ENCODE data around the gene TPMT.
"Not testable (repeated sequence)": the region's sequence is repeated elsewhere in the genome, so short reads cannot be mapped to it uniquely, and the experiment has no call there.

Gene TPMT

DNA sequence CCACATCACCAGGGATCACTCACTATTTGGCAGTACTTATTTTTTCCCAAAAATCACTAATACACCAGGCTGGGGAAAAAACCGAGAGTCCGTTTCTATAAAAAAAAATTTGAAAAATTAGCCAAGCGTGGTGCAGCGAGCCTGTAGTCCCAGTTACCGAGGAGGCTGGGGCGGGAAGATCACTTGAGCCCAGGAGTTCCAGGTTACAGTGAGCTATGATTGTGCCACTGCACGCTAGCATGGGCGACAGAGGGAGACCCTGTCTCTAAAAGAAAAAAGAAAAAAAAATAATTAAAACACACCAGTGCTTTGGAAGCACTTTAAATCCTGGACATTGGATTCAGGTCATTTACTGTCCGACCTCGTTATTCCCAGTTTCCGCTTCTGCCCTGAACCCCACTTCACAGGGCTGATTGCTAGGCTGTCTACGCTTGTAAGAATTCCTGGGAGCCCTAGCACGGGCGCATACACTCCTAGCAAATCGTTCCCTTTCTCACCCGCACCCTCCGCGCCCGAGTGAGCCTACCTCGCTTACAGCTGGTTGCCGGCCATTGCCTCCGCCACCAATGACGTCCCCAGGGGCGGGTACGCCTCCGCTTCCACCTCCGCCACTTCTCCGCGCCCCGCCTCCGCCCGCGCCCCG is at the start of gene TPMT:
Gene TPMT (minus strand): TSS at position 571 of the 643 bp plus-strand sequence. CDS start 5,950 bp downstream, outside the sequence.
- DNase-seq (ENCODE audit: low read depth, low spot score), result no peak

DNA sequence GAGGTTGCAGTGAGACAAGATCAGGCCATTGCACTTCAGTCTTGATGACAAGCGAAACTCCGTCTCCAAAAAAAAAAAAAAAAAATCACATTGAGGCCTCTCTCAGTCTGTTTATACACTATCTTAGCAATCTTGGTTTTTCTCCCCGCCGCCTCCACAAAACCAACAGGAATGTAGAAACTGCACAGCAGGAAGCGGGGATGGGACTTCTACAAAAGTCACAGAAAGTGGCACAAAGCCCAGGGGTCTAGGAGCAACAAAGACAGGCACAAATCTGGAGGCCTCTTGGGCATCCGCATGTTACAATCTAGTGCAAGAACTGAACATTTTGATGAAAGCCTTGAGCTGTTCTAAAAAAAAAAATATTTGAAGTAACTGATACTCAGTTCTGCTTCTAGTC is 48.9 kb upstream of the TPMT start:
- no peak for DNase-seq (ENCODE audit: low read depth, low spot score)

DNA sequence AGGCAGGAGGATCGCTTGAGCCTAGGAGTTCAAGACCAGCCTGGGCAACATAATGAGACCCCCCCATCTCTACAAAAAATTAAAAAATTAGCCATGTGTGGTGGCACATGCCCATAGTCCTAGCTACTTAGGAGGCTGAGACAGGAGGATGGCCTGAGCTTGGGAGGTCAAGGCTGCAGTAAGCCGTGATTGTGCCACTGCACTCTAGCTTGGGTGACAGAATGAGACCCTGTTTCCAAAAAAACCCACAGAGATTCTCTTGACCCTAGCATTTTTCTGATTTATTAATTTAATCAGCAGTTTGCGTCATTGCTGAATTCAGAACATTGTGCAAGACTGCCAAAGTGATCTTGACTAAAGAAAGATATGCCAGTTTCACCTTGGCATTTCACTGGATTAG is 37.1 kb upstream of the TPMT start:
- no peak for DNase-seq (ENCODE audit: low read depth, low spot score)

DNA sequence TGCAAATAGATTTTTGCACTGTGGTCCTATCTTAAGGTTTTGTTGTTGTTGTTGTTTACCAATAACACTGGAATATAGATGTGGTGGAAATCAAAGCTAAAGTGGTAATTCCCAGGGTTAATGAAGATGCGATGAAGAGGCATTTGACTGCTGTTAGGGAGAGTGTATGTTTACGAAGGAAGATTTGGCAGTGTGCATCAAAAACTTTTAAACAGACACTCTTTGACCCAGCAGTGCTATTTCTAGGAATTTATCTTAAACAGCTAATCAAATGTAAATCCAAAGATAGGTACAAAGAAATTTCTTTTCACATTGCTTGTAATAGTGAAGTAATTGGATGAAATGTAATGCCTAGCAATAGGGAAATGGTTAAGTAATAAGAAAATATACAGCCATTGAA is 34.3 kb upstream of the TPMT start:
- DNase-seq (ENCODE audit: low read depth, low spot score), result no peak

DNA sequence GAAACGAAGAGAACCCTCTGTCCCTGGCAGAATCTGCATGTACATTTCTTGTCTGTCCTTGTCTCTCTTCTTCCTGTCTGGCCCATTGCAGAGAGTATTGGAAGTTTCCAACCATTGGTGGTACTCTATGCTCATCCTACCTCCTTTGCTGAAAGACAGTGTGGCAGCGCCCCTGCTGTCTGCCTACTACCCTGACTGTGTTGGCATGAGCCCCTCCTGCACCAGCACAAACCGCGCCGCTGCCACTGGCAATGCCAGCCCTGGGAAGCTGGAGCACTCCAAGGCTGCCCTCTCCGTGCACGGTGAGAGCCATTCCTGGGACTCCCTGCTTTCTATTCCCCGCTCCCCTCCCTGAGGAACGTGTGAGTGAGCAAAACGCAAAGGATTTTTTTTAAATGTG is 32.8 kb upstream of the TPMT start:
- DNase-seq (ENCODE audit: low read depth, low spot score), result no peak

DNA sequence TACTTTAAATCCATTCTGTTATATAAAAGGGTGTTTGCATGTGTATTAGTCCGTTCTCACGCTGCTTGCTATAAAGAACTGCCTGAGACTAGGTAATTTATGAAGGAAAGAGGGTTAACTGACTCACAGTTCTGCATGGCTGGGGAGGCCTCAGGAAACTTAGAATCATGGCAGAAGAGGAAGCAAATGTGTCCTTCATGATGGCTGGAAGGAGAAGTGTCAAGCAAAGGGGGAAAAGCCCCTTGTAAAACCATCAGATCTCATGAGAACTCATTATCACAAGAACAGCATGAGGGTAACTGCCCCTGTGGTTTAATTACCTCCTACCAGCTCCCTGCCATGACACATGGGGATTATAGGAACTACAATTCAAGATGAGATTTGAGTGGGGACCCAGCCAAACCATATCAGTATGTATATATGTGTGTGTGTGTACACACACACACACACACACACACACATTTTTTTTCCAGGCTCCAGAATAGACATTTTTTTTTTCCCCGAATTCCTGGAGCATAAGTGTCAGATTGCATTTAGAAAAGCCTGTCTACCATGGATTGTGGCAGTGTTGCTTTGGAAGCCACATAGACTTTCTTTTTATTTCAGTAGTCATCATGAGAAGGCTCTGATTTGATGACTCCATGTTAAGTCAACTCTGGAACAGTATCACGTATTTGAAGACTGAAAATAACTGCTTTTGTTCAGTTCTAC is 31.8 kb upstream of the TPMT start:
- DNase-seq (ENCODE audit: low read depth, low spot score), result no peak

DNA sequence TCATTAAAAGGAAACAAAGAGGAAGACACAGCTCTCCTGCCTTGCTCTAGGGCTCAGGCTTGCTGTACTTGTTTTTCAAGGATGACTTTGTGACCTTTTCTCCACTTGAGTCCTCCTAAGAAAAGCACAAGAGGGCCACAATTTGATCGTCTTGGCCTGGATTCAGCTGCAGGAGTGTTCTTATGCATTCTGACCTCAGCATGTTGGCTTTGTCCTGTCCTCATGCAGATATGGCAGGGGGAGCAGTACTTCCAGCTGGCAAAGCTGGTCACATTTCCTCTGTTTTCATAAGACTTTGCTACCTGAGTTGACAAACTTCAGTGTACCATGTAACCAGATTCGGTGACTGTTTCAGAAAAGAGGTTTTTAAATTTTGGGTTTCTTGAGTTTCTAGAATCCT is 31.2 kb upstream of the TPMT start:
- DNase-seq (ENCODE audit: low read depth, low spot score), result peak; percentile 57

DNA sequence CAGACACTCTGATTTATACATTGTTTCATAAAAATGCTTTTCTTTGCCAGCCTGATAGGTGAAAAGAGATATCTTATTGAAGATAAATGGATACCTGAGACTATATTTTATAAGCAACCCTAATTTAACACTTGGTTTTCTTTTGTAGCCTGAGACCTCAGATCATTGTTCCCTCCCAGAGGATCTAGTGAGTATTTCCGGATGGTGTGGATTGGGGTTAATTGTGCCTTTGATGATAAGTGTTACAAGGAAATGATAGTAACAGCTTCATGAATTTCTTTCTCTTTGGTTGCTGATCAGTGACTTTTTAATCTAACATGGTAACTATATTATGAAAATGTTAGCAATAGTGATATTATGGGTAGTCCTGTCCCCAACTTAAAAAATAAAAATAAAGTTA is 30.7 kb upstream of the TPMT start:
- DNase-seq (ENCODE audit: low read depth, low spot score), result no peak

DNA sequence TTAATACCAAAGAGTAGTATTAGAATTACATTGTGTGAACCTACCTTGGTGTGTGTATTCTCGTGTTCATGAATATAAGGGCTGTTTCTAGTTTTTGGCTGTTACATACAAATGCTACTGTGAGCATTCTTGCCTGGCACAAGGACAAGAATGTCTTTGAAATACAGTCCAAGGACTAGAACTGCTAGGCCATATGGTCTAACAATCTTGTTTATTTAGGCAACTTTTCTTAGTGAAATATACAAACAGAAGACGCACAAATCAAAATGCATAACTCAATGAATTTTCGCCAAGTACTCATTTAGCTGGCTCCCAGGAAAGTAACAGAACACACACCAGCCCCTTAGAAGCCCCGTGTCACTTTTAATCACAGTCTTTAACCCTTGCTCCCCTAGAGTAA is 28.9 kb upstream of the TPMT start:
- no peak for DNase-seq (ENCODE audit: low read depth, low spot score)

DNA sequence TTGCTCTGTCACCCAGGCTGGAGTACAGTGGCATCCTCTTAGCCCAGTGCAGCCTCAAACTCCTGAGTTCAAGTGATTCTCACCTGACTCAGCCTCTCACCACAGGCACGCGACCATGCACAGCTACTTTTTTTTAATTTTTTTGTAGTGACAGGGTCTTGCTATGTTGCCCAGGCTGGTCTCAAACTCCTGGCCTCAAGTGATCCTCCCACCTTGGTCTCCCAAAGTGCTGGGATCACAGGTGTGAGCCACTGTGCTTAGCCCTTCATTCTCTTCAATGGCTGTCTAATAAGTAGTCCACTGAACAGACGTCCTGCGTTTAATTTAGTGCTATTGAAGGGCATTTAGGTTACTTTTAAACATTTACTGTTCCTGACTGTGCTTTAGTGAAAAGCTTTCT is 27.7 kb upstream of the TPMT start:
- no peak for DNase-seq (ENCODE audit: low read depth, low spot score)

DNA sequence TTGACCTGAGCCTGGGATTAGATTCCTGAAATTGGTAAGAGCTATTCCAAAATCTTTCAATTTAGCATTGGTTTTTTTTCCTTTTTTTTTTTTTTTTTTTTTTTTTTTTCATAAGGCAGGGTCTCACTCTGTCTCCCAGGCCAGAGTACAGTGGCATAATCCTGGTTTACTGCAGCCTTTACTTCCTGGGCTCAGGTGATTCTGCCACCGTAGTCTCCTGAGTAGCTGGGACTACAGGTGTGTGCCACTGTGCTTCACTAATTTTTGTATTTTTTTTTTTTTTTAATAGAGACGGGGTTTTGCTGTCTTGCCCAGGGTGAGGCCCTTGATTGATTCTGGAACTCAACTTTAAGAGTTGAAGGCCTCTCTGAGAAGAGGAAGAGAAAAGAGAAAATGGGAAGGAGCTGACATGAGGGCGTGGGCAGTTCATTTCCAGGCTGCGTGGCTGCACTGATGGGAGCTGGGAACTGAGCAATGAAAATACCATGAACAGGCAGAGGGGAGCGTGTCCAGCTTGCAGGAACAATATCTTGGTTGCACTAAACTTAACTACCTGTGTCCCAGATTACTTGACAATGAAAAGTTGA is 25.0 kb upstream of the TPMT start:
- no peak for DNase-seq (ENCODE audit: low read depth, low spot score)

DNA sequence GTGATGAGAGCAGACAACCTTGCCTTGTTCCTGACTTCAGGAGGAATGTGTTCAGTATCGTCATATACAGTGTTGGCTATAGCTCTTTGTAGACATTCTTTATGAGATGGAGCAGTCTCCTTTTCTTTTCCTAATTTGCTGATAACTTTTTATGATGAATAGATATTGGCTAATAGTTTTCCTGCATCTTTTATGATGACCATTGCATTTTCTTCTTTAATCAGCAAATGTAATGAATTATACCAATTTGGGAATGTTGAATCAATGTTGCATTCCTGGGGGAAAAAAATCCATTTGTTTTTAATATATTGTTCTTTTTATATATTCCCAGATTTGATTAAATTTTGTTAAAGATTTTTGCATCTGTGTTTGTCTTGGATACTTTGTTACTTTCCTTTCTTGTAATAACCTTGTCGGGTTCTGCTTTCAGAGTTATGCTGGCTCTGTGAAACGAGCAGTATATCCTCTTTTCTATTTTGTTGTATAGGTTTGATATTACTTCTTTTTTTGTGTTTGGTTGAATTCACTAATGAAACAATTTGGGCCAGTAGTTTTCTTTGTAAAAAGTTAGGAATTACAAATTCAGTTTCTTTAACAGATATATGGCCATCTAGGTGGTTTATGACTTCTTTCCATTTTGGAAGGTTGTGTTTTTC is 24.2 kb upstream of the TPMT start:
- DNase-seq (ENCODE audit: low read depth, low spot score), result no peak

DNA sequence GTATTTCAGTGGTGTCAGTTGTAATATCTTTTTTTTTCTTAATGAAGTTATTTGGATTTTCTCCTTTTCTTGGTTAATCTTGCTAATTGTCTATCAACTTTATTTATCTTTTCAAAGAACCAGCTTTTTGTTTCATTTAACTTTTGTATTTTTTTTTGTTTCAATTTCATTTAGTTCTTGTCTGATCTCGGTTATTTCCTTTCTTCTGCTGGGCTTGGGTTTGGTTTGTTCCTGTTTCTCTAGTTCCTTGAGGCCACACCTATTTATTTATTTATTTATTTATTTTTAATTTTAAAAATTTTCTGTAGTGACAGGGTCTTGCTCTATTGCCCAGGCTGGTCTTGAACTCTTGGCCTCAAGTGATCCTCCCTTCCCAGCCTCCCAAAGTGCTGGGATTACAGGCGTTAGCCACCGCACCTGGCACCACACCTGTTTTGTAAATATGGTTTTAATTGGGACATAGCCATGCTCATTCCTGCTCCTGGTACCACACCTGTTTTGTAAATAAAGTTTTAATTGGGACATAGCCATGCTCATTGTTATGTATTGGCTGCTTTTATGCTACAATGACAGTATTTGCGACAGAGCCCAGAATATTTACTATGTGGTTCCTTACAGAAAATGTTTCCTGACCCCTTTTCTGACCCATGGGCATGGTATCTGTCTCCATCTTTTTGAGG is 22.5 kb upstream of the TPMT start:
- no peak for DNase-seq (ENCODE audit: low read depth, low spot score)

DNA sequence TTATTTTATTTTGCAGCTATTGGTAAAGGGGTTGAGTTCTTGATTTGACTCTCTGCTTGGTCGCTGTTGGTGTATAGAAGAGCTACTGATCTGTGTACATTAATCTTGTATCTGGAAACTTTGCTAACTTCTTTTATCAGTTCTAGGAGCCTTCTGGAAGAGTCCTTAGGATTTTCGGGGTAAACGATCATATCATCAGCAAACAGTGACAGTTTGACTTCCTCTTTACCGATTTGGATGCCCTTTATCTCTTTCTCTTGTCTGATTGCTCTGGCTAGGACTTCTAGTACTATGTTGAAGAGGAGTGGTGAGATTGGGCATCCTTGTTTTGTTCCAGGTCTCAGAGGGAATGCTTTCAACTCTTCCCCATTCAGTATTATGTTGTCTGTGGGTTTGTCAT is 21.3 kb upstream of the TPMT start:
- not testable (repeated sequence) for DNase-seq (ENCODE audit: low read depth, low spot score)

DNA sequence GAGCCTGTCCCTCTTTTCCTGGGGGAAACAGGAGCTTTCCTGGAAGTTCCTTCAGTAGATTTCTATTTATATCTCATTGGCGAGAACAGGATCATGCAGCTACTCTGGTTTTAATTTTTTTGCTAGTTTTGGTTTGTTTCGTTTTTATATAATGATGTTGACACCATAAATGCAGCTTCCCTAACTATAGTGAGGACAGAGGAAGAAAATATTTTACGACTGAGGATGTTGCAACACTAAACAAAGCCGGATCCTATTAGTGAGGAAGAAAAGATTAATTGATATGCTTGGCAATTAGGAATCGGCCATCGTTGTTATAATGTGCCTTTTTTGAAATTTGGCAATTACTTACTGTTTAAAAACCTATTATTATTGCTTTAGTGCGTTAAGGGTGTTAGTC is 17.0 kb upstream of the TPMT start:
- no peak for DNase-seq (ENCODE audit: low read depth, low spot score)

DNA sequence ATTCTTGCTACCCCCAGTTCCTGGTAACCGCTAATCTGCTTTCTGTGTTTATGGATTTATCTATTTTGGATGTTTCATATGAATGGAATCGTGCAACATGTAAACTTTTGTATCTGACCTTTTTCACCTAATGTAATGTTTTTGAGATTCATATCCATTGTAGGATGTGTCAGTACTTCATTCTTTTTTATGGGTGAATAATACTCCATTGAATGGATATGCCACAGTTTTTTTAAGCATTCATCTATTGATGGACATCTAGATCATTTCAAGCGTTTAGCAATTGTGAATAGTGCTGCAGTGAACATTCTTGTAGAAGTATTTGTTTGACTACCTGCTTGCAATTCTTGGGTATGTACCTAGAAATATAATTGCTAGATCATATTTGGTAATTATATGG is 13.4 kb upstream of the TPMT start:
- no peak for DNase-seq (ENCODE audit: low read depth, low spot score)

DNA sequence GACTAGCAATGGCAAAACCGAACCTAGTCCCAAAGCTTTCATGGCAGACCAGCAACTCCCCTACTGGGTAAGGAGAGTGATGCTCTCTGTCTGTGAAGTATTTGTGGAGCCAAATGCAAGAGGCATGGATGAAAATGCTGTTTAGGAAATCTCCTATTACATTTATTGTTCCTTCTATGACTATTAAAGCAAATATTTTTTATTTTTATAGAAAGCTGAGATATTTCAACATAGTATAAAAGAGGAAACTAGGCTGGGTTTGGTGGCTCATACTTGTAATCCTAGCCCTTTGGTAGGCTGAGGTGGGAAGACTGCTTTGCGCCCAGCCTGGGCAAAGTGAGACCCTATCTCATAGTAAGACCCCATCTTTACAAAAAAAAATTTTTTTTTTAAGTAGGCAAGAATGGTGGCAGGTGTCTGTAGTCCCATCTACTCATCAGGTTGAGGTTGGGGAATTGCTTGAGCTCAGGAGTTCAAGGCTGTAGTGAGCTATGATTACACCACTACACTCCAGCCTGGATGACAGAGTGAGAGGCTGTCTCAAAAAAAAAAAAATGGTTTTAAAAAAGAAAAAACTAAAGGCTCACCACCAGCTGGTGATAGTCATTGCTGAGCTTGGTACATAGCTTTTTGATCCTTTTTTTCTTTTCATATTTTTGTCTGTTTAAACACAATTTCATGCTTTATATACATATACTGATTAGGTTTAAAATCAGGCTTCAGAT is 11.6 kb upstream of the TPMT start:
- no peak for DNase-seq (ENCODE audit: low read depth, low spot score)

DNA sequence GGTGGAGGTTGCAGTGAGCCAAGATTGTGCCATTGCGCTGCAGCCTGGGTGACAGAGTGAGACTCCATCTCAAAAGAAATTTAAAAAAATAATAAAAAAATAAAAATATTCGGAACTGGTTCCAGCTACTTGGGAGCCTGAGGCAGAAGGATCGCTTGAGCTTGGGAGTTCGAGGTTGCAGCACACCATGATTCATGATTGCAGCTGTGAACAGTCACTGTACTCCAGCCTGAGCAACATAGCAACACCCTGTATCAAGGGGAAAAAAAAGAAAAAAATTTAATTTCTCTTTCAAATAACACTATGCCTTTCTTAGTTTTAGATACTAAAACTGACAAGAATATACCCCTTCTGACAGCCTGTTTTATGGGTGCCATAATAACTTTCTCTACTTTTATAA is 10.9 kb upstream of the TPMT start:
- DNase-seq (ENCODE audit: low read depth, low spot score), result no peak

DNA sequence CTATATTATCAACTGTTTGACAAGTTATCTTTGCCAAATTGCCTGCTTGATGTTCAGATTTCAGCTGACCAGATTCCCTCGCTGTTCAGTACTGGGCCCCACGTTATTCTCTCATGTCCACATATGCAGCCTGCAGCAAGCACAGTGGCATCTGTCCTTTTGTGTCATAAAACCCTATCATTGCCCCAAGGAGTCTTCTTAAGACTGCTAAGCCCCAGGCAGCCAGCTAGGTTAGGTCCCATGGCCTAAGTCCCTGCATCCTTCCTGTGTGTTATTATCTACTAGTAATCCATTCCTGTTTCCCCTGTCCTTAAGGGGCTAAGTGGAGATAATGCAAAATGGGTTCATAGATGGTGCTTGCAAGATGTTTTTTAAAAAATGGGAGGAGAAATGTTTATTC is 7.5 kb upstream of the TPMT start:
- no peak for DNase-seq (ENCODE audit: low read depth, low spot score)

DNA sequence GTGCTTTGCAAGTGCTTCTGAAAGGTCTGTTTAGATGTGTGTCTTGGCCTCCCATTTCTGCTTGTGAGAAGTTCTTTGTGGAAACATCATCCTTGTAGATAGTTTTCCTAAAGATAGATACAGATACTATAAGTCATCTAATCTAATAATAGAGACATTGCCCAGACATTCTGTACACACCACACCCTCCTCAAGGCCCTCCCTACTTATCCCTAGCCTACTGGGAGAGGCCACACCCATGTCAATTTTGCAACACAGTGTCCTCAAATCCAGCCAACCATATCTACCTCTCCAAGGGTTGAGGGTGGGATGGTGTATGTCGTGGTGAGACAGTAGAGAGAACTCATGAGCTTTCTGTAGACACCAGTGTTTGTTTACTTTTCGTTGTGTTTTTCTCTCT is 6.6 kb upstream of the TPMT start:
- DNase-seq (ENCODE audit: low read depth, low spot score), result no peak

DNA sequence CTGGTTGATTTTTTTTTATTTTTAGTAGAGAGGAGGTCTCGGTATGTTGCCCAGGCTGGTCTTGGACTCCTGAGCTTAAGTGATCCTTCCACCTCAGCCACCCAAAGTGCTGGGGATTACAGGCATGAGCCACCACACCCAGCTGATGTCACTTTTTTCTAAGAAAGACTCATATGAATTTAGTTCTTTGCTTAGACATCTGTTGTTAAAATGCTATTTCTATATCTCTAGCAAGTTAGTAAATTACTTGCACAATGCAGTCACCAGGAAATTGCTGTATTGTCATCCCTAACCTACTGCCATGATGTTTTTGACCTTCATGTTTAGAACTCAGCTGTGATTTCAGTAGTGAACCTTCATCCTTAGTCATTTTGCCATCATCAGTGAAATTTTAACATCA is 6.0 kb upstream of the TPMT start:
- DNase-seq (ENCODE audit: low read depth, low spot score), result no peak
